Endothelial cell of umbilical vein (primary cell): ENCODE data around the gene MACF1. TPM values are rescaled to one million over a fixed set of nuclear protein-coding genes. Genes with fewer than 3 reads are reported as not detected.
A peak's percentile ranks its signal among the peaks of the same experiment; 100 is the strongest.

Experiments
- Bru-seq: library from RNA; stranded (reverse); fragments of 400-500 nt; gene quantifications from one replicate; lab custom pipeline; 2021; lab: Mats Ljungman, UMichigan
- BruChase-seq, 2 experiments: library from RNA; stranded (reverse); fragments of 400-500 nt; gene quantifications; one replicate each; lab custom pipeline; 2021; lab: Mats Ljungman, UMichigan
- BruUV-seq: library from RNA; stranded (reverse); fragments of 400-500 nt; replicated peaks from 2 replicates; lab custom pipeline; 2021; lab: Mats Ljungman, UMichigan
- CTCF ChIA-PET: fragments of 300-600, 350-600 bp; sonication (Branson Sonifier 250); formaldehyde crosslinking; loops from one replicate; lab custom pipeline; 2021; ENCODE audit warnings: antibody characterized with exemption, inconsistent platforms; lab: Charles Lee
- POLR2A ChIA-PET: fragments of 300-600, 350-600 bp; sonication (Branson Sonifier 250); formaldehyde crosslinking; loops from one replicate; lab custom pipeline; 2021; ENCODE audit warnings: antibody characterized with exemption, inconsistent platforms; lab: Charles Lee
- DNase-seq: peaks from one replicate; pipeline ENCODE4 v3.0.0-alpha.2; 2011; ENCODE audit warnings: low read depth, low spot score
- FAIRE-seq: peaks from 2 replicates; lab custom pipeline; 2011; peaks lifted over from hg19 to GRCh38; lab: Jason Lieb, UNC
- H2AFZ ChIP-seq: 2 replicates; pipeline ENCODE4 v1.6.0; 2012; ENCODE audit warnings: low read depth, low read length, control low read depth, inconsistent platforms
- H3K27ac ChIP-seq: 2 replicates; pipeline ENCODE4 v1.5.1; 2011; ENCODE audit warnings: low read depth, mild to moderate bottlenecking, control low read depth, low read length, moderate library complexity; ENCODE audit not compliant: insufficient read depth
- H3K27me3 ChIP-seq, 2 experiments: 2 replicates each; pipeline versions ENCODE4 v1.6.0 to v1.6.1; 2011; ENCODE audit warnings: low read length in 2 of 2, mixed read lengths in 1 of 2; ENCODE audit not compliant: control insufficient read depth in 2 of 2, insufficient read depth in 2 of 2
- H3K36me3 ChIP-seq, 2 experiments: 2 replicates in 1 of 2; 3 replicates in 1 of 2; pipeline ENCODE4 v1.5.1; 2011; ENCODE audit warnings: low read length in 2 of 2, mild to moderate bottlenecking in 1 of 2, moderate library complexity in 1 of 2; ENCODE audit not compliant: control insufficient read depth in 2 of 2, insufficient read depth in 2 of 2; ENCODE audit errors: extremely low read depth in 1 of 2
- H3K4me1 ChIP-seq: 3 replicates; pipeline ENCODE4 v1.5.1; 2011; ENCODE audit warnings: mild to moderate bottlenecking, low read length; ENCODE audit not compliant: control insufficient read depth, insufficient read depth; ENCODE audit errors: extremely low read depth
- H3K4me2 ChIP-seq: 2 replicates; pipeline ENCODE4 v1.6.1; 2011; ENCODE audit warnings: low read length, control low read depth, mixed read lengths; ENCODE audit not compliant: insufficient read depth
- H3K4me3 ChIP-seq, 3 experiments: fragments of 200-600 bp in 1 of 3; sonication (generic), shearing (Covaris generic) in 1 of 3; replicated peaks in 1 of 3; 2 replicates each; pipeline ENCODE4 v1.5.1; 2011 to 2016; ENCODE audit warnings: control low read depth in 3 of 3, low read length in 3 of 3, mild to moderate bottlenecking in 2 of 3, inconsistent platforms in 1 of 3, low read depth in 1 of 3, moderate library complexity in 1 of 3; ENCODE audit not compliant: insufficient read depth in 1 of 3
- H3K79me2 ChIP-seq: 2 replicates; pipeline ENCODE4 v1.6.0; 2012; ENCODE audit warnings: low read length, inconsistent platforms; ENCODE audit not compliant: control insufficient read depth, insufficient read depth
- H3K9ac ChIP-seq: replicated peaks from 2 replicates; pipeline ENCODE3; 2011; ENCODE audit warnings: low read length, control low read depth; ENCODE audit not compliant: insufficient read depth; ENCODE audit errors: extremely low read depth
- H3K9me1 ChIP-seq: replicated peaks from 3 replicates; pipeline ENCODE4 v1.6.0; 2011; ENCODE audit warnings: mild to moderate bottlenecking, low read length; ENCODE audit not compliant: control insufficient read depth, insufficient read depth; ENCODE audit errors: extremely low read depth
- H3K9me3 ChIP-seq: replicated peaks from 2 replicates; pipeline ENCODE4 v1.5.1; 2012; ENCODE audit warnings: low read length, inconsistent platforms; ENCODE audit not compliant: control insufficient read depth, insufficient read depth
- H4K20me1 ChIP-seq: replicated peaks from 2 replicates; pipeline ENCODE3; 2011; ENCODE audit warnings: mild to moderate bottlenecking, low read length; ENCODE audit not compliant: control insufficient read depth, insufficient read depth; ENCODE audit errors: extremely low read depth
- EZH2 ChIP-seq: IDR thresholded peaks from 2 replicates; pipeline ENCODE4 v1.6.1; 2012; ENCODE audit warnings: borderline replicate concordance, low read depth, mild to moderate bottlenecking, moderate library complexity, low read length, inconsistent platforms; ENCODE audit not compliant: severe bottlenecking
- FOS ChIP-seq: IDR thresholded peaks from 2 replicates; pipeline ENCODE4 v1.6.1; 2011; ENCODE audit warnings: mild to moderate bottlenecking, low read length, moderate library complexity, borderline replicate concordance; ENCODE audit not compliant: insufficient read depth
- GATA2 ChIP-seq: IDR thresholded peaks from 2 replicates; pipeline ENCODE4 v1.7.0; 2011; ENCODE audit warnings: low read depth, mild to moderate bottlenecking, moderate library complexity, mixed read lengths, low read length; ENCODE audit not compliant: insufficient read length, insufficient read depth
- JUN ChIP-seq: IDR thresholded peaks from 2 replicates; pipeline ENCODE4 v1.6.1; 2011; ENCODE audit warnings: borderline replicate concordance, low read depth; ENCODE audit not compliant: insufficient read length, insufficient read depth
- MAX ChIP-seq: IDR thresholded peaks from 2 replicates; pipeline ENCODE4 v1.6.1; 2011; ENCODE audit not compliant: insufficient read depth, insufficient read length
- MYC ChIP-seq: IDR thresholded peaks from one replicate; pipeline ENCODE4 v1.6.1; 2011; ENCODE audit warnings: mild to moderate bottlenecking, low read depth, low read length
- POLR2A ChIP-seq: IDR thresholded peaks from 2 replicates; pipeline ENCODE4 v1.6.1; 2012; ENCODE audit warnings: low read depth, mild to moderate bottlenecking, control low read depth, low read length
- POLR2AphosphoS5 ChIP-seq: IDR thresholded peaks from 2 replicates; pipeline ENCODE4 v1.6.1; 2012; ENCODE audit warnings: low read depth, mild to moderate bottlenecking, control low read depth, low read length, moderate library complexity; ENCODE audit not compliant: insufficient read depth
- dilution Hi-C: fragments of 300-500 bp; cut with MboI; formaldehyde crosslinking; loops from one replicate; pipeline ENCODE4 v1.15.0; 2019; ENCODE audit warnings: low sequenced_read_pairs; ENCODE audit not compliant: extremely low pct_ligation_motif_present
- intact Hi-C: fragments of 100-400 bp; cut with micrococcal nuclease; formaldehyde crosslinking; loops from one replicate; pipeline ENCODE4 v1.10.0; 2022
- long read RNA-seq: library from polyadenylated mRNA; stranded (forward); transcript quantifications from one replicate; pipeline ENCODE4 v2.0.0, GENCODE V29; 2021
- polyA minus RNA-seq, 3 experiments: library from RNA; depleted of rRNA, polyadenylated mRNA; stranded (reverse); fragments of >200 nt; gene quantifications; 1 replicate in 1 of 3; 2 replicates in 2 of 3; pipeline ENCODE4 v1.2.3, GENCODE V29; 2011
- polyA plus RNA-seq, 4 experiments: library from polyadenylated mRNA; depleted of rRNA in 3 of 4; stranded (reverse) in 3 of 4; unstranded in 1 of 4; fragments of >200 nt; gene quantifications; 2 replicates each; pipeline versions ENCODE4 v1.2.1 to v1.2.3, GENCODE V29; 2011 to 2012; ENCODE audit warnings: missing spikeins in 1 of 4
- total RNA-seq: library from RNA; stranded (reverse); gene quantifications from 2 replicates; pipeline ENCODE4 v1.2.3, GENCODE V29; 2021
- TF ChIP-seq, protein P1 (sequence below), 2 donors: IDR thresholded peaks; 1 replicate in 1 of 2; 2 replicates in 1 of 2; pipeline ENCODE4 v1.5.1; 2011; ENCODE audit warnings: low read length in 2 of 2, mild to moderate bottlenecking in 2 of 2, moderate library complexity in 2 of 2, control low read depth in 1 of 2, inconsistent platforms in 1 of 2, low read depth in 1 of 2; ENCODE audit not compliant: insufficient read depth in 1 of 2; ENCODE audit errors: extremely low read depth in 1 of 2

Gene MACF1
- total RNA-seq (566 and 587 TPM in 2 replicates), polyA plus RNA-seq (105 and 122 TPM in 2 replicates), polyA minus RNA-seq (720 and 782 TPM in 2 replicates), Bru-seq, nascent RNA (percentile 97 among the genes with signal in this experiment), BruChase-seq, experiment 1, labeled RNA remaining after a 6-hour chase (percentile 97 among the genes with signal in this experiment), BruChase-seq, experiment 2, labeled RNA remaining after a 2-hour chase (percentile 97 among the genes with signal in this experiment)
- 88.8 and 94.8 TPM in 2 replicates for polyA plus RNA-seq (2011; cell fraction: cytosol; rRNA removed)
- 706 and 748 TPM in 2 replicates for polyA plus RNA-seq (2011; cell fraction: nucleus; rRNA removed)
- 235 and 287 TPM in 2 replicates for polyA plus RNA-seq (2012)
- 48.2 TPM for polyA minus RNA-seq (2011; cell fraction: cytosol; rRNA and poly(A)+ RNA removed)
- polyA minus RNA-seq (2011; cell fraction: nucleus; rRNA and poly(A)+ RNA removed): 1,459 and 2,004 TPM in 2 replicates
- long read RNA-seq, partial matches to known transcripts: 26 of 54 reads
- long read RNA-seq, other reads (novel, unspliced or antisense): 28 of 54 reads

DNA sequence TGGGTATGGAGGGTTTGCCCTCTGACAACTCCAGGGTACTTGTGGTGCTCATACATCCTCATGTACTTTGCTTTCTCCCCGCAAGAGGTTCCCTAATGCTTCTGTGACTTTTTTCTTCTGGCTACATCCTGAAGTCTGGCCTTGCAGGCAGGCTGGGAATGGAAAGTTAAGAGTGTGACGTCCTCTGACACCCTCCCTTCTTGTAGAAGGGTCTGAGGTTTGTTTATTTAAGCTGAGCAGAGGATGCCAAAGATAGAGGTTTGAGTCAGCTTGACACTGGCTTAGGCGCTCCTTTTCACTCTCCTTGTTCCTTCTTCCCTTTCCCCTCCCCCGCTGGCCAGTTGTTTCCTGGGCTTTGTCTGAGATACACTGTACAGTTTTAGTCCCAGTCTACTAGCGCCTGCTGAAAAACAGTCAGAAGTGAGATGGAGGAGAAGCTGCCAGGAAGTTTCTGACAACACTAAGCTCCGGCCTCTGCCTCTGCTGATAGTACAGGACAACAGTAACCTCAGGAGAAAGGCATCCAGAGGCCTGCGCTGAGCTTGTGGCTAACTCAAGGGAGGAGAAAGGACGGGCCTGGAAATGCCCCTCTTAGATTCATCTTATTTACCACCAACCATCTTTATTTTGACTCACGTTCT, at the start of gene MACF1:
Gene MACF1, plus strand, starts transcription at position 255 of the 641 bp plus-strand sequence. Its CDS starts 328 bp downstream, at position 583.
- POLR2A ChIA-PET: interaction anchor here (0.9 to 1.1 kb wide), 2 partner anchors 29 to 101 kb away, joined by 3 to 5 read pairs; no protein-coding TSS in a partner anchor
- H3K9ac ChIP-seq: peak within 1 kb of the TSS; percentile 82
- H3K4me3 ChIP-seq: peak within 1 kb of the TSS; percentile 2 to 66 (median 7)
- H2AFZ ChIP-seq: no peak within 1 kb of the TSS
- H3K9me3 ChIP-seq: no peaks in the 10 kb centered on the region
- H4K20me1 ChIP-seq: peaks cover 3% of the 10 kb centered on the region
- H3K27ac ChIP-seq: peak within 1 kb of the TSS; percentile 86
- CTCF ChIA-PET: interaction anchor here (0.8 to 4.1 kb wide), 27 partner anchors 9 to 334 kb away, joined by 3 to 63 read pairs (median 6); no protein-coding TSS in a partner anchor
- intact Hi-C loops: loop anchor here (1.0 to 10.0 kb wide), 4 partner anchors 12 to 350 kb away; partner anchors contain the start of gene RRAGC
- no peaks in the 10 kb centered on the region for H3K9me1 ChIP-seq
- peak within 1 kb of the TSS; percentile 81 for H3K4me2 ChIP-seq
- no peaks in the 10 kb centered on the region for H3K36me3 ChIP-seq
- H3K4me1 ChIP-seq: peaks cover 37% of the 10 kb centered on the region
- DNase-seq (peak; percentile 93), FAIRE-seq (peak; percentile 90)
- H3K27me3 ChIP-seq: no peaks in the 10 kb centered on the region
- peaks cover 87% of the 10 kb centered on the region for H3K79me2 ChIP-seq
- dilution Hi-C loops: no loop called here
- TSS peak; percentile 57 for BruUV-seq
- no peak for TF ChIP-seq MYC
- peak; percentile 45 for TF ChIP-seq GATA2
- peak; percentile 30 for TF ChIP-seq JUN
- TF ChIP-seq MAX: no peak
- TF ChIP-seq, protein P1, sequence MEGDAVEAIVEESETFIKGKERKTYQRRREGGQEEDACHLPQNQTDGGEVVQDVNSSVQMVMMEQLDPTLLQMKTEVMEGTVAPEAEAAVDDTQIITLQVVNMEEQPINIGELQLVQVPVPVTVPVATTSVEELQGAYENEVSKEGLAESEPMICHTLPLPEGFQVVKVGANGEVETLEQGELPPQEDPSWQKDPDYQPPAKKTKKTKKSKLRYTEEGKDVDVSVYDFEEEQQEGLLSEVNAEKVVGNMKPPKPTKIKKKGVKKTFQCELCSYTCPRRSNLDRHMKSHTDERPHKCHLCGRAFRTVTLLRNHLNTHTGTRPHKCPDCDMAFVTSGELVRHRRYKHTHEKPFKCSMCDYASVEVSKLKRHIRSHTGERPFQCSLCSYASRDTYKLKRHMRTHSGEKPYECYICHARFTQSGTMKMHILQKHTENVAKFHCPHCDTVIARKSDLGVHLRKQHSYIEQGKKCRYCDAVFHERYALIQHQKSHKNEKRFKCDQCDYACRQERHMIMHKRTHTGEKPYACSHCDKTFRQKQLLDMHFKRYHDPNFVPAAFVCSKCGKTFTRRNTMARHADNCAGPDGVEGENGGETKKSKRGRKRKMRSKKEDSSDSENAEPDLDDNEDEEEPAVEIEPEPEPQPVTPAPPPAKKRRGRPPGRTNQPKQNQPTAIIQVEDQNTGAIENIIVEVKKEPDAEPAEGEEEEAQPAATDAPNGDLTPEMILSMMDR (IDR thresholded peaks at IDR 0.05; ENCODE audit: extremely low read depth in 1 of 2, insufficient read depth in 1 of 2, low read depth in 1 of 2, low read length in 2 of 2): peak; percentile 39 to 55
- TF ChIP-seq POLR2AphosphoS5: peak; percentile 17
- no peak for TF ChIP-seq EZH2
- peak; percentile 56 for TF ChIP-seq FOS
- no peak for TF ChIP-seq POLR2A
